ENCODE data around the gene PRSS50.
"Not testable (repeated sequence)": the region's sequence is repeated elsewhere in the genome, so short reads cannot be mapped to it uniquely, and the experiment has no call there.

Gene PRSS50

GRCh38 chr3:46717447-46718231 lies at the start of gene PRSS50:
Gene PRSS50, minus strand, starts transcription at chr3:46717869. Its CDS starts 45 bp downstream, at chr3:46717824.
- DNase-seq, result no peak

GRCh38 chr3:46764206-46764605 lies 46.5 kb upstream of the PRSS50 start:
- no peak for DNase-seq

GRCh38 chr3:46763178-46763577 lies 45.5 kb upstream of the PRSS50 start:
- DNase-seq, result no peak

GRCh38 chr3:46759239-46760167 lies 41.8 kb upstream of the PRSS50 start:
- no peak for DNase-seq

- no peak for DNase-seq
Observed at GRCh38 chr3:46756642-46757041, 39.0 kb upstream of the PRSS50 start.

GRCh38 chr3:46755646-46756045 lies 38.0 kb upstream of the PRSS50 start:
- no peak for DNase-seq

- DNase-seq, result not testable (repeated sequence)
Observed at GRCh38 chr3:46753127-46753526, 35.5 kb upstream of the PRSS50 start.

GRCh38 chr3:46750555-46751038 lies 32.9 kb upstream of the PRSS50 start:
- DNase-seq, result no peak

GRCh38 chr3:46749129-46749528 lies 31.5 kb upstream of the PRSS50 start:
- no peak for DNase-seq

- DNase-seq, result no peak
Observed at GRCh38 chr3:46748170-46748569, 30.5 kb upstream of the PRSS50 start.

GRCh38 chr3:46746711-46747110 lies 29.0 kb upstream of the PRSS50 start:
- no peak for DNase-seq

- DNase-seq, result no peak
Observed at GRCh38 chr3:46742992-46743585, 25.4 kb upstream of the PRSS50 start.

GRCh38 chr3:46739565-46739964 lies 21.9 kb upstream of the PRSS50 start:
- DNase-seq, result not testable (repeated sequence)

- no peak for DNase-seq
Observed at GRCh38 chr3:46737329-46737731, 19.7 kb upstream of the PRSS50 start.

- DNase-seq, result no peak
Observed at GRCh38 chr3:46736006-46736872, 18.6 kb upstream of the PRSS50 start.

GRCh38 chr3:46734773-46735172 lies 17.1 kb upstream of the PRSS50 start:
- DNase-seq, result no peak

- DNase-seq, result no peak
Observed at GRCh38 chr3:46733026-46733800, 15.5 kb upstream of the PRSS50 start.

- no peak for DNase-seq
Observed at GRCh38 chr3:46731795-46732194, 14.1 kb upstream of the PRSS50 start.

- no peak for DNase-seq
Observed at GRCh38 chr3:46730819-46731218, 13.2 kb upstream of the PRSS50 start.

- no peak for DNase-seq
Observed at GRCh38 chr3:46729038-46729437, 11.4 kb upstream of the PRSS50 start.

- DNase-seq, result no peak
Observed at GRCh38 chr3:46725621-46726314, 8.1 kb upstream of the PRSS50 start.
